ENCODE measurements around the gene CDIP1.

CDIP1 gene

GRCh38 chr16:4488499-4488967 is 50.0 kb downstream of the CDIP1 start:
- TF ChIP-seq TAF1 (IDR thresholded peaks at IDR 0.05; ENCODE audit: borderline replicate concordance, insufficient read depth, low read length) (no peak), REST (IDR thresholded peaks at IDR 0.05; ENCODE audit: insufficient read depth in 1 of 2, low read depth in 2 of 2, low read length in 2 of 2) (no peak), POLR2AphosphoS5 (IDR thresholded peaks at IDR 0.05; ENCODE audit: low read depth, low read length) (no peak), FOXP2 (optimal IDR thresholded peaks at IDR 0.05; ENCODE audit: borderline replicate concordance, extremely low read depth, extremely low read length, insufficient read depth) (no peak), SIN3A (IDR thresholded peaks at IDR 0.05; ENCODE audit: borderline replicate concordance, insufficient read depth, low read length) (no peak)

GRCh38 chr16:4487955-4488498 is 50.5 kb downstream of the CDIP1 start:
- TF ChIP-seq FOXP2 (optimal IDR thresholded peaks at IDR 0.05; ENCODE audit: borderline replicate concordance, extremely low read depth, extremely low read length, insufficient read depth) (no peak), TAF1 (IDR thresholded peaks at IDR 0.05; ENCODE audit: borderline replicate concordance, insufficient read depth, low read length) (no peak), REST (IDR thresholded peaks at IDR 0.05; ENCODE audit: insufficient read depth in 1 of 2, low read depth in 2 of 2, low read length in 2 of 2) (no peak), SIN3A (IDR thresholded peaks at IDR 0.05; ENCODE audit: borderline replicate concordance, insufficient read depth, low read length) (no peak), POLR2AphosphoS5 (IDR thresholded peaks at IDR 0.05; ENCODE audit: low read depth, low read length) (no peak)

- TF ChIP-seq SIN3A (IDR thresholded peaks at IDR 0.05; ENCODE audit: borderline replicate concordance, insufficient read depth, low read length) (no peak), TAF1 (IDR thresholded peaks at IDR 0.05; ENCODE audit: borderline replicate concordance, insufficient read depth, low read length) (no peak), FOXP2 (optimal IDR thresholded peaks at IDR 0.05; ENCODE audit: borderline replicate concordance, extremely low read depth, extremely low read length, insufficient read depth) (no peak), REST (IDR thresholded peaks at IDR 0.05; ENCODE audit: insufficient read depth in 1 of 2, low read depth in 2 of 2, low read length in 2 of 2) (no peak), POLR2AphosphoS5 (IDR thresholded peaks at IDR 0.05; ENCODE audit: low read depth, low read length) (no peak)
Observed at GRCh38 chr16:4486126-4486893, 52.3 kb downstream of the CDIP1 start.

GRCh38 chr16:4481963-4482362 is 56.6 kb downstream of the CDIP1 start:
- TF ChIP-seq FOXP2 (optimal IDR thresholded peaks at IDR 0.05; ENCODE audit: borderline replicate concordance, extremely low read depth, extremely low read length, insufficient read depth) (no peak), SIN3A (IDR thresholded peaks at IDR 0.05; ENCODE audit: borderline replicate concordance, insufficient read depth, low read length) (no peak), POLR2AphosphoS5 (IDR thresholded peaks at IDR 0.05; ENCODE audit: low read depth, low read length) (no peak), REST (IDR thresholded peaks at IDR 0.05; ENCODE audit: insufficient read depth in 1 of 2, low read depth in 2 of 2, low read length in 2 of 2) (no peak), TAF1 (IDR thresholded peaks at IDR 0.05; ENCODE audit: borderline replicate concordance, insufficient read depth, low read length) (no peak)
